Measurements from ENCODE around the gene SPRR4. TPM values are rescaled to one million over a fixed set of nuclear protein-coding genes. Genes with fewer than 3 reads are reported as not detected.

The SPRR4 gene
- total and polyA plus RNA-seq, 2 donors (not counting 1 experiment from before 2014, with no cell fraction given), result not detected

DNA sequence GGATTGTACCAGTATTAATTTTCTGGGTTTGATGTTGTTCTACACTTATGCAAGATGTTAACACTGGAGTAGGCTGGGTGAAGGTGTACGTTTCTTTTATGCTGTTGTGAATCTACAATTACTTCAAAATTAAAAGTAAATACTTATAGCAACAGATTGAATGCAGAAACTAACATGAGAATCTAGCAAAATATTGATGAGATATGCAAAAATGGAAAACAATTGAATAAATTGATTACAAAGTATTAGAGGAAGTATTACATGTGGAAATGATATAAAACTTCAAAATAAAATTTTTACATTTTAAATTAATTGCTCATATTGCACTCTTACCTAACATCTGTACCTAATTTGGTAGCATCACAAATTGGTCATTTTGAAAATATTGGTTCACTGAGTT lies 25.4 kb downstream of the SPRR4 start:
- no peak overlapping the region for H3K4me2 ChIP-seq (replicated peaks; ENCODE audit: low read depth, low read length, poor library complexity, severe bottlenecking)
- intact Hi-C loops (cut with micrococcal nuclease), result no loop called here
- H3K27ac ChIP-seq (ENCODE audit: low read length in 2 of 2), result no peak overlapping the region
- ChIA-PET POLR2A (no interaction called here), CTCF (no interaction called here)
- no peaks in the 10 kb centered on the region for H4K20me1 ChIP-seq (ENCODE audit: control insufficient read depth, insufficient read depth, low read length, poor library complexity, severe bottlenecking)
- no peak overlapping the region for H3K4me3 Mint-ChIP-seq
- TF ChIP-seq, protein P1, sequence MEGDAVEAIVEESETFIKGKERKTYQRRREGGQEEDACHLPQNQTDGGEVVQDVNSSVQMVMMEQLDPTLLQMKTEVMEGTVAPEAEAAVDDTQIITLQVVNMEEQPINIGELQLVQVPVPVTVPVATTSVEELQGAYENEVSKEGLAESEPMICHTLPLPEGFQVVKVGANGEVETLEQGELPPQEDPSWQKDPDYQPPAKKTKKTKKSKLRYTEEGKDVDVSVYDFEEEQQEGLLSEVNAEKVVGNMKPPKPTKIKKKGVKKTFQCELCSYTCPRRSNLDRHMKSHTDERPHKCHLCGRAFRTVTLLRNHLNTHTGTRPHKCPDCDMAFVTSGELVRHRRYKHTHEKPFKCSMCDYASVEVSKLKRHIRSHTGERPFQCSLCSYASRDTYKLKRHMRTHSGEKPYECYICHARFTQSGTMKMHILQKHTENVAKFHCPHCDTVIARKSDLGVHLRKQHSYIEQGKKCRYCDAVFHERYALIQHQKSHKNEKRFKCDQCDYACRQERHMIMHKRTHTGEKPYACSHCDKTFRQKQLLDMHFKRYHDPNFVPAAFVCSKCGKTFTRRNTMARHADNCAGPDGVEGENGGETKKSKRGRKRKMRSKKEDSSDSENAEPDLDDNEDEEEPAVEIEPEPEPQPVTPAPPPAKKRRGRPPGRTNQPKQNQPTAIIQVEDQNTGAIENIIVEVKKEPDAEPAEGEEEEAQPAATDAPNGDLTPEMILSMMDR (IDR thresholded peaks at IDR 0.05), result no peak
- TF ChIP-seq EZH2 (IDR thresholded peaks at IDR 0.05; ENCODE audit: borderline replicate concordance, insufficient read depth, low read depth, low read length, poor library complexity, severe bottlenecking), result no peak
- H3K4me1 ChIP-seq (ENCODE audit: control insufficient read depth in 2 of 2, insufficient read depth in 2 of 2, low read length in 2 of 2), result no peaks in the 10 kb centered on the region
- no peak overlapping the region for H3K9ac ChIP-seq (ENCODE audit: low read length)
- DNase-seq, result no peak
- no peak overlapping the region for H3K4me3 ChIP-seq (ENCODE audit: control extremely low read depth in 1 of 5, extremely low read depth in 1 of 5, insufficient read depth in 1 of 5, low read depth in 2 of 5, low read length in 4 of 5)
- H3K79me2 ChIP-seq (ENCODE audit: control insufficient read depth, insufficient read depth, low read length), result no peaks in the 10 kb centered on the region
- ATAC-seq (ENCODE audit: low read depth), result no peak
- no peak overlapping the region for H3K27ac Mint-ChIP-seq
- peaks cover 27% of the 10 kb centered on the region for H3K27me3 Mint-ChIP-seq
- peaks cover 0 to 3% (median 0%) of the 10 kb centered on the region in 3 donors for H3K9me3 ChIP-seq (ENCODE audit: control extremely low read depth in 1 of 3, control insufficient read depth in 2 of 3, insufficient read depth in 1 of 3, low read length in 2 of 3)
- peaks cover 6% of the 10 kb centered on the region for H3K9me3 Mint-ChIP-seq (ENCODE audit: insufficient read depth)
- H3K27me3 ChIP-seq (replicated peaks in 1 of 4; ENCODE audit: control extremely low read depth in 1 of 4, control insufficient read depth in 3 of 4, insufficient read depth in 4 of 4, low read length in 3 of 4), result peaks cover 0 to 4% (median 2%) of the 10 kb centered on the region in 4 experiments
- no peak overlapping the region for H2AFZ ChIP-seq (ENCODE audit: insufficient read depth, low read depth, low read length, poor library complexity, severe bottlenecking)
- no peaks in the 10 kb centered on the region for H3K4me1 Mint-ChIP-seq
- no peaks in the 10 kb centered on the region for H3K36me3 ChIP-seq (replicated peaks in 1 of 2; ENCODE audit: control extremely low read depth in 1 of 2, control insufficient read depth in 1 of 2, extremely low read depth in 1 of 2, insufficient read depth in 2 of 2, low read length in 1 of 2)
- WGBS (ENCODE audit: insufficient coverage), result no CpG with 5 or more reads among the region's 1 CpG

- no peak overlapping the region for H3K4me3 ChIP-seq (ENCODE audit: control extremely low read depth in 1 of 5, extremely low read depth in 1 of 5, insufficient read depth in 1 of 5, low read depth in 2 of 5, low read length in 4 of 5)
- ATAC-seq (ENCODE audit: low read depth) (no peak), DNase-seq (no peak)
- peaks cover 0 to 3% (median 0%) of the 10 kb centered on the region in 3 donors for H3K9me3 ChIP-seq (ENCODE audit: control extremely low read depth in 1 of 3, control insufficient read depth in 2 of 3, insufficient read depth in 1 of 3, low read length in 2 of 3)
- Mint-ChIP-seq H3K27ac (no peak overlapping the region), H3K27me3 (peaks cover 29% of the 10 kb centered on the region), H3K4me3 (no peak overlapping the region), H3K4me1 (no peaks in the 10 kb centered on the region), H3K9me3 (ENCODE audit: insufficient read depth) (peaks cover 6% of the 10 kb centered on the region)
- H3K4me2 ChIP-seq (replicated peaks; ENCODE audit: low read depth, low read length, poor library complexity, severe bottlenecking), result no peak overlapping the region
- H3K36me3 ChIP-seq (replicated peaks in 1 of 2; ENCODE audit: control extremely low read depth in 1 of 2, control insufficient read depth in 1 of 2, extremely low read depth in 1 of 2, insufficient read depth in 2 of 2, low read length in 1 of 2), result no peaks in the 10 kb centered on the region
- H4K20me1 ChIP-seq (ENCODE audit: control insufficient read depth, insufficient read depth, low read length, poor library complexity, severe bottlenecking), result no peaks in the 10 kb centered on the region
- H3K4me1 ChIP-seq (ENCODE audit: control insufficient read depth in 2 of 2, insufficient read depth in 2 of 2, low read length in 2 of 2), result no peaks in the 10 kb centered on the region
- intact Hi-C loops (cut with micrococcal nuclease), result no loop called here
- CTCF ChIA-PET, result no interaction called here
- H3K27me3 ChIP-seq (replicated peaks in 1 of 4; ENCODE audit: control extremely low read depth in 1 of 4, control insufficient read depth in 3 of 4, insufficient read depth in 4 of 4, low read length in 3 of 4), result peaks cover 0 to 3% (median 0%) of the 10 kb centered on the region in 4 experiments
- no peak overlapping the region for H3K27ac ChIP-seq (ENCODE audit: low read length in 2 of 2)
- 67% methylated on average over 1 of the region's 5 CpGs for WGBS (ENCODE audit: insufficient coverage)
- H3K9ac ChIP-seq (ENCODE audit: low read length), result no peak overlapping the region
- no peak for TF ChIP-seq EZH2 (IDR thresholded peaks at IDR 0.05; ENCODE audit: borderline replicate concordance, insufficient read depth, low read depth, low read length, poor library complexity, severe bottlenecking)
- TF ChIP-seq, protein P1 (IDR thresholded peaks at IDR 0.05), result no peak
- POLR2A ChIA-PET, result no interaction called here
- no peak overlapping the region for H2AFZ ChIP-seq (ENCODE audit: insufficient read depth, low read depth, low read length, poor library complexity, severe bottlenecking)
- H3K79me2 ChIP-seq (ENCODE audit: control insufficient read depth, insufficient read depth, low read length), result no peaks in the 10 kb centered on the region
These were observed 26.4 kb downstream of the SPRR4 start for GRCh38 chr1:152996633-152997400.

Measured in B cell (primary cell).